Measurements from ENCODE around the gene CDCA4. TPM values are rescaled to one million over a fixed set of nuclear protein-coding genes. Genes with fewer than 3 reads are reported as not detected.

Gene CDCA4
- total RNA-seq, 1 donor from 2014 or later: 2.0 TPM

DNA sequence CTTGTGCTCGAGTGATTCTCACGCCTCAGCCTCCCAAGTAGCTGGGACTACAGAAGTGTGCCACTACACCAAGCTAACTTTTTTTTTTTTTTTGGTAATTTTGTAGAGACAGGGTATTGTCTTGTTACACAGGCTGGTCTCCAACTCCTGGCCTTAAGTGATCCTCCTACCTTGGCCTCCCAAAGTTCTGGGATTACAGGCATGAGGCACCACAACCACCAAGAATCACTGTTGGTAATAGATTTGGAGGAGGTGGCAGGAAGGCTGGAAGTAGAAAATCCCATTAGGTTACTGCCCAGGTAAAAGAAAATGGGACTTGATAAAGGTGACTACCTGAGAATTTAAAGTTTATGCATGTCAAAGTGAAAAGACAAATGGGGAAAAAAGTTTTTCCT, 1.4 kb upstream of the CDCA4 start:
- intact Hi-C loops (cut with micrococcal nuclease): no loop called here
- DNase-seq: no peak
- TF ChIP-seq, protein P1, sequence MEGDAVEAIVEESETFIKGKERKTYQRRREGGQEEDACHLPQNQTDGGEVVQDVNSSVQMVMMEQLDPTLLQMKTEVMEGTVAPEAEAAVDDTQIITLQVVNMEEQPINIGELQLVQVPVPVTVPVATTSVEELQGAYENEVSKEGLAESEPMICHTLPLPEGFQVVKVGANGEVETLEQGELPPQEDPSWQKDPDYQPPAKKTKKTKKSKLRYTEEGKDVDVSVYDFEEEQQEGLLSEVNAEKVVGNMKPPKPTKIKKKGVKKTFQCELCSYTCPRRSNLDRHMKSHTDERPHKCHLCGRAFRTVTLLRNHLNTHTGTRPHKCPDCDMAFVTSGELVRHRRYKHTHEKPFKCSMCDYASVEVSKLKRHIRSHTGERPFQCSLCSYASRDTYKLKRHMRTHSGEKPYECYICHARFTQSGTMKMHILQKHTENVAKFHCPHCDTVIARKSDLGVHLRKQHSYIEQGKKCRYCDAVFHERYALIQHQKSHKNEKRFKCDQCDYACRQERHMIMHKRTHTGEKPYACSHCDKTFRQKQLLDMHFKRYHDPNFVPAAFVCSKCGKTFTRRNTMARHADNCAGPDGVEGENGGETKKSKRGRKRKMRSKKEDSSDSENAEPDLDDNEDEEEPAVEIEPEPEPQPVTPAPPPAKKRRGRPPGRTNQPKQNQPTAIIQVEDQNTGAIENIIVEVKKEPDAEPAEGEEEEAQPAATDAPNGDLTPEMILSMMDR (IDR thresholded peaks at IDR 0.05; ENCODE audit: borderline replicate concordance): no peak
- Histone ChIP-seq H3K9me3 (replicated peaks) (no peaks in the 10 kb centered on the region), H3K4me1 (peaks cover 35% of the 10 kb centered on the region), H3K27ac (replicated peaks) (no peak overlapping the region), H3K27me3 (ENCODE audit: low read depth) (no peaks in the 10 kb centered on the region), H3K36me3 (no peaks in the 10 kb centered on the region), H3K4me3 (peak overlapping the region; percentile 94)

DNA sequence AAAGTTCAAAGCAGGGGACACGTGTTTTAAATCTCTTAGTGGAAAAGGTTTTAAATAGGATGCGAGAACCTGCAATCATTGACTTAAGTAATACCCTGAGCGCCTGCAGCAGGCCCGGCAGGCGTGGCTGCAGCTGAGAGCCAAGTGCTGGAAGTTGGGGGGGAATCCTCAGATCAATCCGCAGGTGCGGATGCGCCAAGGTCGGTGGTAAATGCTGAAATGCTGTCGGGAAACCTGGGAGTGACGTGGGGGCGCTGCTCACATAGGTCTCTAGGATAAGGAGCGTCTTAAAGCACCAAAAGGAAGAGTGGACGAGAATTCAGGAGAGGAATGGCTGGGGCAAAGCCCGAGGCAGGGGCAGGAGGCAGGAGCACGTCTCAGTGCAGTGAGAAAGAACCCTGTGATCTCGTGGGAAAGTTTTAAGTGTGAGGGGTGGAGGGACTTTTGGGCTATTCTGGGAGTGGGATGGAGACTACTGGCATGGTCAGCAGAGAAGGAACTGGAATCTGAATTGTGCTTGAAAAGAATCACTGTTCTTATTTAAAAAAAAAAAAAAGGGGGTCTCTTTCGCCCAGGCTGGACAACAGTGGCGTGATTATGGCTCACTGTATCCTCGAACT, 883 bp upstream of the CDCA4 start:
- Histone ChIP-seq H3K27ac (replicated peaks) (peak overlapping the region; percentile 87), H3K27me3 (ENCODE audit: low read depth) (no peaks in the 10 kb centered on the region), H3K4me3 (peak overlapping the region; percentile 94), H3K36me3 (no peaks in the 10 kb centered on the region), H3K4me1 (peaks cover 35% of the 10 kb centered on the region), H3K9me3 (replicated peaks) (no peaks in the 10 kb centered on the region)
- TF ChIP-seq, protein P1 (IDR thresholded peaks at IDR 0.05; ENCODE audit: borderline replicate concordance): no peak
- intact Hi-C loops (cut with micrococcal nuclease): no loop called here
- no peak for DNase-seq

DNA sequence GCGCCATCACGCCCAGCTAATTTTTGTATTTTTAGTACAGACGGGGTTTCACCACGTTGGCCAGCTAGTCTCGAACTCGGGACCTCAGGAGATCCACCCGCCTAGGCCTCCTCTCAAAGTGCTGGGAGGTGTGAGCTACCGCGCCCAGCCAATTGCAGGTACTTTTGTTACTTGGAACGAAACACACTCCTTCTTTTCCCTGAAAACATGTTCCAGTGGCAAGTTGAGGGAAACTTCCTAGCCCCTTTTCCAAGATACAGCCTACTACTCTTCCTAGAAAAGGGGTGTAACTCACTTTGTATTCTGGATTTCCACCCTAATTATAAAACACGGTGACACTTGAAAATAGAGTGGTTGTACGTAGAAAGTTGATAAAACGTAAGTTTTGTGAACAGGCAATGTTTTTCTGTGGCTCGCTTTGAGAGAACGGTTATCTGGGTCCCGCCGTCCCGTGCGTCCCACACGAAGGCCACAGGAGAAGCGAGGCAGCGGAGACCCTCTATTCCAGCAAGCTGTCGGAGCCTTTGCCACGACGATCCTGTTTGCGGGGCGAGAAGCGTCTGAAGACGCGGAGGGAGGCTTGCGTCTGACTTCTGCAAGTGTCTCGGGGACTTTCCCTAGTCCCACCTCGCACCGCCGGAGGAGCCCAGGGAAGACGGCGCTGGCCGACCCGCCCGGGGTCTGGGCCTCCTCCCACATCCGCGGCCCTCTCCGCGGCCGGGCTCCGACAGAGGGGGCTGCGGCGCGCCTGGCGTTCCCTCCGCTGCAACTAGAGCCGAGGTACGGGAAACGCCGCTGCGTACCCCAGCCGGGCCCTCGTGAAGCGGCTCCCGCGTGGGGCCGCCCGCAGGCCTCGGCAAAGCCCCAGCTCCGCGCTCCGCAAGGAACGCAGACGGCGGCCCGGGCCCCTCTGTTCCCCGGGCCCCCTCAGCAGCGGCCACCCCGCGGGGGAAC, 745 bp downstream of the CDCA4 start:
- intact Hi-C loops (cut with micrococcal nuclease): no loop called here
- TF ChIP-seq, protein P1 (IDR thresholded peaks at IDR 0.05; ENCODE audit: borderline replicate concordance): no peak
- Histone ChIP-seq H3K9me3 (replicated peaks) (no peaks in the 10 kb centered on the region), H3K27me3 (ENCODE audit: low read depth) (no peaks in the 10 kb centered on the region), H3K36me3 (no peaks in the 10 kb centered on the region), H3K27ac (replicated peaks) (peak overlapping the region; percentile 81), H3K4me3 (peak overlapping the region; percentile 94), H3K4me1 (peaks cover 35% of the 10 kb centered on the region)
- DNase-seq: no peak

DNA sequence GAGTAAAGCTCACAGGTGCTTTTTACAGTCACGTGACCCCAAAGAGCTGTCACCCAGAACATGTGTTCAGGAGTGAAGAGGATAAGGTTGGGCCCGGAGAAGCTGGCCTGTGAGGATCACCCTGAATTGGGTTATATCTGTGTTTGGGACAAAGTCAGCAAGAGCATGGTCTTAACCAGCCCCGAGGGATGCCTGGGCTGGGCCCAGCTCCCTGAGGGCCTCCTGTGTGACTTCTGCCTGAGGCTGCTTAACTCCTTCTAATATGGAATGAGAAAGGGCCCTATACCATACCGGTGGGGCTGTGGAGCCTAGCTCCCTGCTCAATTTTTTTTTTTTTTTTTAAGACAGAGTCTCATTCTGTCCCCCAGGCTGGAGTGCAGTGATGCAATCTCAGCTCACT, 2.5 kb downstream of the CDCA4 start:
- H3K4me1 ChIP-seq: peaks cover 37% of the 10 kb centered on the region
- no peak for DNase-seq
- TF ChIP-seq, protein P1 (IDR thresholded peaks at IDR 0.05; ENCODE audit: borderline replicate concordance): no peak
- intact Hi-C loops (cut with micrococcal nuclease): no loop called here
- H3K36me3 ChIP-seq: no peaks in the 10 kb centered on the region
- no peaks in the 10 kb centered on the region for H3K27me3 ChIP-seq (ENCODE audit: low read depth)
- no peak overlapping the region for H3K4me3 ChIP-seq
- H3K9me3 ChIP-seq (replicated peaks): no peaks in the 10 kb centered on the region
- no peak overlapping the region for H3K27ac ChIP-seq (replicated peaks)

DNA sequence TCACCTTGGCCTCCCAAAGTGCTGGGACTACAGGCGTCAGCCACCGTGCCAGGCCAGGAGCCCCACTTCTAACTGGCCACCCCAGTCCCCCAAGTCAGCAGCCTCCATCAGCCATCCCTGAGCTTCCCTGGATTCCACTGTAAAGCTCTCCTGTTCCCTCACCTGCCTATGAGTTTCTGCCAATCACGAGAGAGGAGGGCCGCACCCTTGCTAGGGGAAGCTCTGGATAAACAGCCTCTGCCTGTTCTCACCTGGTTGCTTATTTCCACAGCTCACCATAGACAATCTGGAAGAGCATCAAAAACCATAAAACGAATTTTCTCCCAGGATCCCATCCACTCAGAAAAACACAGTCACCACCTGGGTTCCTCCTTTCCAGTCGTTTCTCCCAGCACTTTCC, 5.0 kb downstream of the CDCA4 start:
- no peak for DNase-seq
- peaks cover 34% of the 10 kb centered on the region for H3K4me1 ChIP-seq
- no peak overlapping the region for H3K27ac ChIP-seq (replicated peaks)
- H3K27me3 ChIP-seq (ENCODE audit: low read depth): no peaks in the 10 kb centered on the region
- no peaks in the 10 kb centered on the region for H3K9me3 ChIP-seq (replicated peaks)
- intact Hi-C loops (cut with micrococcal nuclease): no loop called here
- TF ChIP-seq, protein P1 (IDR thresholded peaks at IDR 0.05; ENCODE audit: borderline replicate concordance): no peak
- no peak overlapping the region for H3K4me3 ChIP-seq
- H3K36me3 ChIP-seq: peaks cover 10% of the 10 kb centered on the region
